NCI-H345 treated with DMSO at 0.1 percent for 48 hours (cell line): ENCODE data around the gene MAN2B2.
"Not testable (repeated sequence)": the region's sequence is repeated elsewhere in the genome, so short reads cannot be mapped to it uniquely, and the experiment has no call there.

Experiments
- DNase-seq: peaks from one replicate; lab custom pipeline; 2025; ENCODE audit not compliant: unreplicated experiment; lab: John Stamatoyannopoulos, UW

The MAN2B2 gene

GRCh38 chr4:6665320-6665654 is 90.3 kb downstream of the MAN2B2 start:
- no peak for DNase-seq

DNA sequence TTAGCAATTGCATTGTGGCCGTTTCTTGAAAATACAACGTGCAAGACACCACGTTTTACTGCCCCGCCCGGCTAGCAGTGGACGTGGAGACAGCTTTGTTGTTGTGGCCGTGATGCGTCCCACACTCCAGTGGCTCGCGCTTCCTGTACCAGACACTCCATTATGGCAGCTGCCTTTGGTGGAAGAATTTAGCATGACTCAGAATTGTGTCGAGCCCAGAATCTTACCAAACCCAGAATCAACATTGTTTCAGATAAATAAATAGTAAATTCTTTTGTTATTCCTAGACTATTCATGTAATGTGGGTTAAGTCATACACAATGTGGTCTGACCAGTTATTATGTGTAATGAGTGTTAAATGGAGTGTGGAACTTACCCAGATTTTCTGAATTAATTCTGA is 93.4 kb downstream of the MAN2B2 start:
- DNase-seq = no peak

DNA sequence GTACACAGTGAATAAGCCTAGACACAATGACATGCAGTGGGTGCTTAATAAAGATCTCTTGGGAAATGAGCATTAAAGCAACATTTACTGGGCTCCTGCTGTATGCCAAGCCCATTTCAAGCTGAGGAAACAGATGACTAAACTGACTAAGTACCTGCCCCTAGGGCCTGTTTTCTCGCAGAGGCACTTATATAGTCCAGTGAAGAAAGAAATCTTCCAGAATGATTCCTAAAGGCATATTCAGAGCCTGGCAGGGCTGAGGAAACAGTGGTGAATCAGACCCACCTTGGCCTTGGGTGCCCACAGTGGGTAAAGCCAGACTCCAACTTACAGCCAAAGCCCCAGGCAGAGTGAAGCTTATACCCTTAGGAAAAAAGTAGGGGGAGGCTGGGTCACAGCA is 96.7 kb downstream of the MAN2B2 start:
- no peak for DNase-seq

DNA sequence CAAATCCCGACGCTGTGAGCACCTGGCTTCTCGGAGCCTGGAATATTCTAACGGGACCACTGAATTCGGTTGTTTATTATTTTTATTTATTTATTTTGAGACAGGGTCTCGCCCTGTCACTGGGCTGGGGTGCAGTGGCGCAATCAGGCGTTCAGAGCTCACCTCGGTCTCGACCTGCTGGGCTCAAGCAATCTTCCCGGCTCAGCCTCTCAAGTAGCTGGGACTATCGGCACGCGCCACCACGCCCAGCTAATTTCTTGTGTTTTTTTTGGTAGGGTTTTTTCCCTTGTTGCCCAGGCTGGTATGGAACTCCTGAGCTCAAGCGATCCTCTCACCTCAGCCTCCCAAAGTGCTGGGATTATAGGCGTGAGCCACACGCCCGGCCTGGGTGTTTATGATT is 97.1 kb downstream of the MAN2B2 start:
- no peak for DNase-seq

DNA sequence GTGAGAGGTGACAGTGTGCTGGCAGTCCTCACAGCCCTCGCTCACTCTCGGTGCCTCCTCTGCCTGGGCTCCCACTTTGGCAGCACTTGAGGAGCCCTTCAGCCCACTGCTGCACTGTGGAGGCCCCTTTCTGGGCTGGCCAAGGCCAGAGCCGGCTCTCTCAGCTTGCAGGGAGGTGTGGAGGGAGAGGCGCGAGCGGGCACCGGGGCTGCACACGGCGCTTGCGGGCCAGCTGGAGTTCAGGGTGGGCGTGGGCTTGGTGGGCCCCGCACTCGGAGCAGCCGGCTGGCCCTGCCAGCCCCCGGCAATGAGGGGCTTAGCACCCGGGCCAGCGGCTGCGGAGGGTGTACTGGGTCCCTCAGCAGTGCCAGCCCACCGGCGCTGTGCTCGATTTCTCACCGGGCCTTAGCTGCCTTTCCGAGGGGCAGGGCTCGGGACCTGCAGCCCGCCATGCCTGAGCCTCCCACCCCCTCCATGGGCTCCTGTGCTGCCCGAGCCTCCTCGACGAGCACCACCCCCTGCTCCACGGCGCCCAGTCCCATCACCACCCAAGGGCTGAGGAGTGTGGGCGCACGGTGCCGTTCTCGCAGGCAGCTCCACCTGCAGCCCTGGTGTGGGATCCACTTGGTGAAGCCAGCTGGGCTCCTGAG is 97.7 kb downstream of the MAN2B2 start:
- DNase-seq = not testable (repeated sequence)
